Psoas muscle (tissue), 8 donors: ENCODE data around the gene UBC. TPM values are rescaled to one million over a fixed set of nuclear protein-coding genes. Genes with fewer than 3 reads are reported as not detected.
A peak's percentile ranks its signal among the peaks of the same experiment; 100 is the strongest.

ENCODE experiments used
- ATAC-seq, 4 donors: fragments of 200-7000 bp; cut with Tn5 transposase; one replicate each; pipeline ENCODE4 v1.9.1; 2020; ENCODE audit warnings: moderate library complexity in 3 of 4, mild to moderate bottlenecking in 2 of 4
- DNase-seq, 2 donors: peaks; one replicate each; pipeline ENCODE4 v3.0.0-alpha.2; 2020
- H3K27ac ChIP-seq: fragments of 200-600 bp; one replicate; pipeline ENCODE4 v1.8.0; 2022
- H3K27me3 ChIP-seq, 3 donors: fragments of 200-600 bp in 1 of 3; one replicate each; pipeline versions ENCODE4 v1.6.1 to v1.8.0; 2013 to 2022; ENCODE audit warnings: low read length in 2 of 3, mild to moderate bottlenecking in 2 of 3, moderate library complexity in 1 of 3; ENCODE audit not compliant: insufficient read depth in 3 of 3
- H3K36me3 ChIP-seq, 2 donors: fragments of 200-600 bp in 1 of 2; one replicate each; pipeline versions ENCODE4 v1.6.1 to v1.8.0; 2013 to 2022; ENCODE audit warnings: low read depth in 1 of 2, mild to moderate bottlenecking in 1 of 2, moderate library complexity in 1 of 2; ENCODE audit not compliant: insufficient read depth in 1 of 2
- H3K4me1 ChIP-seq: fragments of 200-600 bp; one replicate; pipeline ENCODE4 v1.8.0; 2022
- H3K4me3 ChIP-seq: fragments of 200-600 bp; one replicate; pipeline ENCODE4 v1.8.0; 2022; ENCODE audit warnings: mild to moderate bottlenecking
- H3K9me3 ChIP-seq: fragments of 200-600 bp; one replicate; pipeline ENCODE4 v1.8.0; 2022
- WGBS, 3 donors: extraction: QIAGEN DNeasy Blood & Tissue Kit; methylation state at CpG; one replicate each; pipeline versions ENCODE4 v1.1.6 to v1.1.7; 2013; 5-methylcytosine and 5-hydroxymethylcytosine counted together
- intact Hi-C, 2 donors: fragments of 100-400 bp; cut with DNase I; formaldehyde crosslinking; loops; one replicate each; pipeline versions ENCODE4 v1.11.0 to v1.14.2; 2022
- polyA plus RNA-seq, 3 donors: library from polyadenylated mRNA; stranded (reverse); fragments of 200-250 nt; gene quantifications; one replicate each; pipeline ENCODE4 v1.2.3, GENCODE V29; 2013
- total RNA-seq, 4 donors: library from RNA; stranded (reverse); fragmentation: NEBNext Ultra II Directional in 2 of 4; extraction: Animal tissue kit (Norgen Biotek cat#: 25700) in 2 of 4; gene quantifications; one replicate each; pipeline versions ENCODE4 v1.2.1 to v1.2.4, GENCODE V29; 2021 to 2023
- TF ChIP-seq, protein P1 (sequence below): fragments of 200-600 bp; IDR thresholded peaks from one replicate; pipeline ENCODE4 v1.8.0; 2022; ENCODE audit warnings: antibody characterized with exemption
- donor health status: healthy with polysubstance abuse.
- donor health status: DM: no; HTN: no; CAD: no; lungs with moderate emphysema.
- donor health status: Bipolar disorder and iron deficiency.
- donor health status: healthy.
- donor health status: DM: yes; HTN: yes; CAD: no.
- donor health status: DM: no; HTN: no; CAD: no.
- donor health status: DM: no; HTN: no; CAD: no.
- donor health status: DM: yes; HTN: yes; CAD: no.

The UBC gene
- total and polyA plus RNA-seq, 7 donors: 2,036 to 18,039 (median 2,719) TPM

DNA sequence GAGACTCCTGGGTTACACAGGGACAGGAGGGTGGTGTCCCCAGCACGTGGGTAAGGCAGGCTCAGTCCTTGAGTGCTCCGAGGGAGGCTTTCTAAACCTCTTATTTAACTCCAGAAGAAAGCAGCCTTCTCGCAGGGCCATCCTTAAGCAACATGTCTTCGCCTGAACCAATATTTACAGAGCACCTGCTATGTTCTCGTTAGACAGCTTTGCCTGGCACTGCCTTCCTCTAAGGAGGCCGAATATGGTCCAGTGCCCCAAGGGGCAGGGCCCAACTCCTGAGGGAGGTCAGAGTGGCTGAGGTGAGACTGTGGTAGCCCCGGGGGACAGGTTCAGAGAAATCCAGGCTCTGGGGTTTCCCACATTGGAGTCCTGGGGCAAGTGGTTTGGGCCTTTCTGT, 48.7 kb downstream of the UBC start:
- Histone ChIP-seq H3K27me3 (no peaks in the 10 kb centered on the region), H3K9me3 (no peaks in the 10 kb centered on the region), H3K4me1 (no peaks in the 10 kb centered on the region), H3K36me3 (peaks cover 0 to 6% of the 10 kb centered on the region in 2 donors), H3K27ac (no peak overlapping the region), H3K4me3 (no peak overlapping the region)
- intact Hi-C loops: no loop called here
- no peak for DNase-seq
- 73 to 89% (median 83%) methylated on average over 7 of the region's 7 CpGs for WGBS, 3 donors
- TF ChIP-seq, protein P1, sequence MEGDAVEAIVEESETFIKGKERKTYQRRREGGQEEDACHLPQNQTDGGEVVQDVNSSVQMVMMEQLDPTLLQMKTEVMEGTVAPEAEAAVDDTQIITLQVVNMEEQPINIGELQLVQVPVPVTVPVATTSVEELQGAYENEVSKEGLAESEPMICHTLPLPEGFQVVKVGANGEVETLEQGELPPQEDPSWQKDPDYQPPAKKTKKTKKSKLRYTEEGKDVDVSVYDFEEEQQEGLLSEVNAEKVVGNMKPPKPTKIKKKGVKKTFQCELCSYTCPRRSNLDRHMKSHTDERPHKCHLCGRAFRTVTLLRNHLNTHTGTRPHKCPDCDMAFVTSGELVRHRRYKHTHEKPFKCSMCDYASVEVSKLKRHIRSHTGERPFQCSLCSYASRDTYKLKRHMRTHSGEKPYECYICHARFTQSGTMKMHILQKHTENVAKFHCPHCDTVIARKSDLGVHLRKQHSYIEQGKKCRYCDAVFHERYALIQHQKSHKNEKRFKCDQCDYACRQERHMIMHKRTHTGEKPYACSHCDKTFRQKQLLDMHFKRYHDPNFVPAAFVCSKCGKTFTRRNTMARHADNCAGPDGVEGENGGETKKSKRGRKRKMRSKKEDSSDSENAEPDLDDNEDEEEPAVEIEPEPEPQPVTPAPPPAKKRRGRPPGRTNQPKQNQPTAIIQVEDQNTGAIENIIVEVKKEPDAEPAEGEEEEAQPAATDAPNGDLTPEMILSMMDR: no peak
- no peak for ATAC-seq

DNA sequence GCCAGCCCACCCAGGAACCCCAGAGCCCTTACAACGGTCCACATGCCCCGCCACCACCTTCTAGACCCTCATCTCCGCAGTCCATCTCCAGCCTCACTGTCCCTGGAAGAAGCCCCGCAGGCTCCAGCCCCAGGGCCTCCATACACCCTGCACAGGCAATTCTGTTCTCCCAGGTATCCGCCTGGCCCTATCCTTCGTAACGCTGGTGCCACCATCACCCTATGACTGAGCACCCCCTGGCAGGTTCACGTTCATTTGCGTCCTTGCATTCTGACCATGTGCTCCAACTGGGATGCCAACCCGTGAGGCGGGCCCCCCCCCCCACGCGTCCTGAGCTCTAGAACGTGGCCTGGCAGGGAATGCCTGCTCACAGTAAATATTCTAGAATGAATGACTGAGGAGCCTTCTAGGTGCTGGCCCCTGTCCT, 50.1 kb downstream of the UBC start:
- WGBS, 3 donors: 90 to 94% (median 91%) methylated on average over 14 of the region's 14 CpGs
- intact Hi-C loops: no loop called here
- no peaks in the 10 kb centered on the region for H3K27me3 ChIP-seq
- TF ChIP-seq, protein P1: no peak
- peak in 1 of 2 donors; percentile 53 for DNase-seq
- H3K27ac ChIP-seq: peak overlapping the region; percentile 75
- no peaks in the 10 kb centered on the region for H3K9me3 ChIP-seq
- H3K4me1 ChIP-seq: no peaks in the 10 kb centered on the region
- H3K36me3 ChIP-seq: peaks cover 0 to 9% of the 10 kb centered on the region in 2 donors
- ATAC-seq: peak; percentile 1 to 7 (median 4)
- peak overlapping the region; percentile 71 for H3K4me3 ChIP-seq

DNA sequence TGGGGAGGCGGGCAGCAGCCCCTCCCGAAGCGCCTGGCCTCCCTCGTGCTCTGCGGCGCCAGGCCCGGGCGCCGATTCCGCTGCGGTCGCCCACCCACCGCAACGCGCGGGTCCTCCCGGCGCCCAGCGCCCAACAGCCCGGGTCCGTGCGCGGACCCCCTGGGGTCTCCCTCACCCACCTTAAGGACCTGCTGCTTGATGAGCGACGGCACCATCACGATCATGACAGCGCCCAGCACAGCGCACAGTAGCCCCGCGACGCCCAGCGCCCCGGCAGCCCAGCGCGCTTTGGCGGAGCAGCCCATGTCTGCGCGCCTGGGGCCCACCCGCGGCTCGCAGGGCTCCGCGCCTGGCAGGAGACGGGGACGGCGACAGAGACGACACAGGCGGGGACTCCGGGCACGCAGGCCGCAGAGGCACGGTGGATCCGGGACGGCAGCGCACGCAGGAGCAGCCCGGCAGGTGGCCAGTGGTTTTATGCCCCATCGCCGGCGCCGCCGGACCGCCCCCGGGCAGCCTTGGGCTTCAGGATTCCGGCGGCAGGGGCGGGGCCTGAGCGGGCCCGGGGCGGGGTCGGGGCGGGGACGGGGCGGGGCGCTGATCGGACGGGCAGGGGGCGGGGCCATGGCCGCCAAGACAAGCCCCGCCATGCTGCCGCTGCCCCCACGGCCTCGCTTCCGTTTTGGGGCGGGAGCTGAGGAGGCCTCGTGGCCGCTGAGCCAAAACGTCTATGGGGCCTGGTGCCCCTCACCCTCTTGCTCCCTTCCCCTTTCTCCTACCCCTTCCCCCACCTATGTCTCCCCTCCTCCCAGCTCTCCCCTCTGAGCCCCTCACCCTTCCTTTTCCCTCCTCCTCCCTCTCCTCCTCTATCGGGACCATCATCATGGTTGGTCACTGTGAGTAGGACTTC, 50.8 kb downstream of the UBC start, which contains the start of gene SCARB1:
Gene SCARB1 (minus strand): TSS at position 449 of the 910 bp plus-strand sequence. CDS start 144 bp downstream, at position 305.
- Histone ChIP-seq H3K27me3 (no peaks in the 10 kb centered on the region), H3K4me1 (no peaks in the 10 kb centered on the region), H3K27ac (peak within 1 kb of the TSS; percentile 75), H3K4me3 (peak within 1 kb of the TSS; percentile 71), H3K9me3 (no peaks in the 10 kb centered on the region), H3K36me3 (peaks cover 0 to 9% of the 10 kb centered on the region in 2 donors)
- WGBS, 3 donors: 1% methylated on average over 49 to 89 of the region's 89 CpGs
- TF ChIP-seq, protein P1: no peak
- DNase-seq: peak; percentile 87 to 92
- intact Hi-C loops: no loop called here
- peak; percentile 93 to 95 (median 94) for ATAC-seq

DNA sequence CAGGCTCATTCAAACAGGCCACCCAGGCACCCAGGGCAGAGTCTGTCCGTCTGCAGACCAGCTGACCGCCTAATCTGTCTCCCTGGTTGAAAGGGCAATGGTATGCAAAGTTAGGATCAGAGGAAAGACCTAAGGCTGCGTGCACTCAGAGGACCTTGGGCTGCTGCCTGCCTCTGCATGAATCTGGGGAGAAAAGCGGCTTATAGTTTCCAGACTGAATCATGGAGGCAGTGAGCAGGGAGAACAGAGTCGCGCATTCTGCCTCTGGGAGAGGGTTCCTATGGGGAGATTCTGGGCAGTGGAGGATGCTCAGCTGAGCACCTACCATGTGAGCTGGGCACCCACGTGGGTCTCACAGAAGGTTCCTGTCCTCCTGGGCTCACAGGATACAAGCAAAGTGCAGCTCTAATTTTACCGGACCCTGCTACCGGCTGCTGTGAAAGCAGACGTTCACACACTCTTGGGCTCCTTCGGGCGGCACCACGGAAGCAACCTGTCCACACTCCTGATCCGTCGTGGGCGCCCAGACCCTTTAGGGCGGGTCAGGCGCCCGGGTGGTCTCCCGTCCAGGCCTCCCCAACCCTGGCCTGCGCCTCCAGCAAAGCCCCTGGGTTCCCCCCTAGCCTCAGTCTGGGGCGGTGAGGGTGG, 51.6 kb downstream of the UBC start:
- peak overlapping the region; percentile 75 for H3K27ac ChIP-seq
- ATAC-seq (peak; percentile 7 to 38 (median 23)), DNase-seq (no peak)
- no peaks in the 10 kb centered on the region for H3K4me1 ChIP-seq
- no peaks in the 10 kb centered on the region for H3K27me3 ChIP-seq
- peaks cover 0 to 9% of the 10 kb centered on the region in 2 donors for H3K36me3 ChIP-seq
- peak overlapping the region; percentile 71 for H3K4me3 ChIP-seq
- no peaks in the 10 kb centered on the region for H3K9me3 ChIP-seq
- intact Hi-C loops: no loop called here
- TF ChIP-seq, protein P1: no peak
- WGBS, 3 donors: 22 to 31% (median 23%) methylated on average over 22 of the region's 22 CpGs
